IMR-90 (cell line): ENCODE data around the gene DPYD. TPM values are rescaled to one million over a fixed set of nuclear protein-coding genes. Genes with fewer than 3 reads are reported as not detected.

Experiments
- ATAC-seq: fragments of 200-7000 bp; cut with Tn5 transposase; 2 replicates; pipeline ENCODE4 v1.9.1; 2020; ENCODE audit warnings: low read depth, mild to moderate bottlenecking, moderate library complexity
- BruUV-seq: library from RNA; stranded (reverse); fragments of 400-500 nt; replicated peaks from 2 replicates; lab custom pipeline; 2021; lab: Mats Ljungman, UMichigan
- CTCF ChIA-PET: fragments of 300-600 bp; formaldehyde crosslinking; extraction: SDS; loops from one replicate; lab custom pipeline; 2021; ENCODE audit warnings: antibody characterized with exemption; lab: Yijun Ruan, JAX
- POLR2A ChIA-PET: fragments of 300-600 bp; sonication (Branson Sonifier 250); formaldehyde crosslinking; loops from one replicate; lab custom pipeline; 2022; ENCODE audit warnings: antibody characterized with exemption; ENCODE audit not compliant: unreplicated experiment; lab: Charles Lee
- DNase-seq: peaks from one replicate; pipeline ENCODE4 v3.0.0; 2013
- H2AFZ ChIP-seq: replicated peaks from 2 replicates; pipeline ENCODE3; 2013; ENCODE audit warnings: low read length, mild to moderate bottlenecking; ENCODE audit not compliant: poor library complexity
- H2AK5ac ChIP-seq: 2 replicates; pipeline ENCODE4 v1.6.1; 2013; ENCODE audit warnings: low read depth, low read length, inconsistent platforms
- H2AK9ac ChIP-seq: replicated peaks from 2 replicates; pipeline ENCODE3; 2013; ENCODE audit warnings: mild to moderate bottlenecking, low read depth, low read length, moderate library complexity; ENCODE audit not compliant: poor library complexity
- H2BK120ac ChIP-seq: 2 replicates; pipeline ENCODE4 v1.6.1; 2013; ENCODE audit warnings: low read depth, low read length, inconsistent platforms
- H2BK15ac ChIP-seq: 3 replicates; pipeline ENCODE4 v1.6.1; 2013; ENCODE audit warnings: low read depth, low read length, inconsistent platforms
- H2BK20ac ChIP-seq: 2 replicates; pipeline ENCODE4 v1.6.1; 2013; ENCODE audit warnings: low read depth, mild to moderate bottlenecking, inconsistent platforms, low read length, moderate library complexity
- H2BK5ac ChIP-seq: 2 replicates; pipeline ENCODE4 v1.6.1; 2013; ENCODE audit warnings: mild to moderate bottlenecking, low read depth, low read length, inconsistent platforms; ENCODE audit not compliant: poor library complexity, severe bottlenecking
- H3K14ac ChIP-seq: replicated peaks from 2 replicates; pipeline ENCODE4 v1.6.1; 2013; ENCODE audit warnings: low read depth, low read length, inconsistent platforms
- H3K18ac ChIP-seq: 2 replicates; pipeline ENCODE4 v1.6.1; 2013; ENCODE audit warnings: low read depth, low read length, control low read depth
- H3K23ac ChIP-seq: 2 replicates; pipeline ENCODE4 v1.6.1; 2013; ENCODE audit warnings: low read depth, low read length, inconsistent platforms
- H3K27ac ChIP-seq: 2 replicates; pipeline ENCODE4 v1.5.1; 2013; ENCODE audit warnings: mild to moderate bottlenecking, control low read depth, low read length; ENCODE audit not compliant: insufficient read depth
- H3K27me3 ChIP-seq: 2 replicates; pipeline ENCODE4 v1.6.1; 2013; ENCODE audit warnings: low read length; ENCODE audit not compliant: control insufficient read depth, insufficient read depth
- H3K36me3 ChIP-seq: 2 replicates; pipeline ENCODE4 v1.6.1; 2013; ENCODE audit warnings: low read length, mixed read lengths; ENCODE audit not compliant: control insufficient read depth, insufficient read depth
- H3K4ac ChIP-seq: 2 replicates; pipeline ENCODE4 v1.6.1; 2013; ENCODE audit warnings: low read depth, low read length, inconsistent platforms
- H3K4me1 ChIP-seq: 2 replicates; pipeline ENCODE4 v1.6.1; 2013; ENCODE audit warnings: low read length, mixed read lengths; ENCODE audit not compliant: control insufficient read depth, insufficient read depth
- H3K4me2 ChIP-seq: 2 replicates; pipeline ENCODE4 v1.6.1; 2013; ENCODE audit warnings: low read depth, mild to moderate bottlenecking, control low read depth, low read length, moderate library complexity
- H3K4me3 ChIP-seq: 2 replicates; pipeline ENCODE4 v1.5.1; 2013; ENCODE audit warnings: low read depth, mild to moderate bottlenecking, control low read depth, low read length, moderate library complexity; ENCODE audit not compliant: insufficient read depth
- H3K56ac ChIP-seq: 2 replicates; pipeline ENCODE4 v1.6.1; 2013; ENCODE audit warnings: low read length, inconsistent platforms; ENCODE audit not compliant: insufficient read depth; ENCODE audit errors: extremely low read depth
- H3K79me1 ChIP-seq, 2 experiments: 2 replicates each; pipeline ENCODE4 v1.6.1; 2013; ENCODE audit warnings: low read length in 2 of 2, inconsistent platforms in 1 of 2, low read depth in 1 of 2
- H3K9ac ChIP-seq: 2 replicates; pipeline ENCODE4 v1.6.1; 2013; ENCODE audit warnings: low read depth, low read length, control low read depth
- H3K9me1 ChIP-seq: 2 replicates; pipeline ENCODE4 v1.6.1; 2013; ENCODE audit warnings: low read length, inconsistent platforms; ENCODE audit not compliant: insufficient read depth
- H3K9me3 ChIP-seq: 2 replicates; pipeline ENCODE4 v1.6.1; 2013; ENCODE audit warnings: low read length; ENCODE audit not compliant: control insufficient read depth, insufficient read depth
- H4K20me1 ChIP-seq: 2 replicates; pipeline ENCODE4 v1.6.1; 2013; ENCODE audit warnings: low read length, inconsistent platforms; ENCODE audit not compliant: insufficient read depth
- H4K5ac ChIP-seq: 2 replicates; pipeline ENCODE4 v1.6.1; 2013; ENCODE audit warnings: mild to moderate bottlenecking, low read depth, low read length, control low read depth
- H4K8ac ChIP-seq, 2 experiments: 2 replicates each; pipeline ENCODE4 v1.6.1; 2013; ENCODE audit warnings: low read depth in 2 of 2, low read length in 2 of 2, control low read depth in 1 of 2, inconsistent platforms in 1 of 2
- H4K91ac ChIP-seq: 2 replicates; pipeline ENCODE4 v1.6.1; 2013; ENCODE audit warnings: low read depth, low read length, inconsistent platforms; ENCODE audit not compliant: insufficient read depth
- MAFK ChIP-seq: IDR thresholded peaks from 2 replicates; pipeline ENCODE4 v1.6.1; 2012; ENCODE audit warnings: low read depth, low read length, improper control_type of control experiment
- MXI1 ChIP-seq: IDR thresholded peaks from 2 replicates; pipeline ENCODE4 v1.6.1; 2012; ENCODE audit warnings: low read depth, mild to moderate bottlenecking, low read length, moderate library complexity, borderline replicate concordance
- POLR2A ChIP-seq: IDR thresholded peaks from 2 replicates; pipeline ENCODE4 v1.6.1; 2012; ENCODE audit warnings: mild to moderate bottlenecking, low read depth, low read length
- USF2 ChIP-seq: fragments of 150-350 bp; IDR thresholded peaks from 2 replicates; pipeline ENCODE4 v1.6.1; 2017; ENCODE audit warnings: mild to moderate bottlenecking, antibody characterized with exemption, low read length, low read depth
- WGBS, 2 experiments: methylation state at CpG; one replicate each; pipeline versions ENCODE4 v1.1.5 to v1.1.7; 2013; ENCODE audit warnings: missing lambda C conversion rate in 2 of 2; ENCODE audit not compliant: insufficient read length in 1 of 2; ENCODE audit errors: extremely low coverage in 2 of 2; 5-methylcytosine and 5-hydroxymethylcytosine counted together
- dilution Hi-C: fragments of 300-500 bp; cut with HindIII; formaldehyde crosslinking; loops from one replicate; pipeline ENCODE4 v1.14.3; 2018; ENCODE audit warnings: low sequenced_read_pairs; ENCODE audit not compliant: unreplicated experiment
- in situ Hi-C: fragments of 300-500 bp; cut with MboI; formaldehyde crosslinking; loops from 3 replicates; pipeline ENCODE4 v1.14.3; 2019; ENCODE audit warnings: low sequenced_read_pairs, inconsistent platforms, mixed read lengths
- intact Hi-C: fragments of 100-400 bp; cut with micrococcal nuclease; formaldehyde crosslinking; loops from 2 replicates; pipeline ENCODE4 v1.10.0; 2022
- polyA plus RNA-seq, 3 experiments: library from polyadenylated mRNA; depleted of rRNA; stranded (reverse); fragments of >200 nt; gene quantifications; 2 replicates each; pipeline ENCODE4 v1.2.3, GENCODE V29; 2012; ENCODE audit warnings: low replicate concordance in 1 of 3
- total RNA-seq: library from RNA; depleted of rRNA; stranded (reverse); fragments of >200 nt; gene quantifications from 2 replicates; pipeline ENCODE4 v1.2.3, GENCODE V29; 2012

DPYD gene
- total and polyA plus RNA-seq, 2 of the 4 experiments (the other 2 are of a cell fraction) = 9.3 to 47.3 TPM

DNA sequence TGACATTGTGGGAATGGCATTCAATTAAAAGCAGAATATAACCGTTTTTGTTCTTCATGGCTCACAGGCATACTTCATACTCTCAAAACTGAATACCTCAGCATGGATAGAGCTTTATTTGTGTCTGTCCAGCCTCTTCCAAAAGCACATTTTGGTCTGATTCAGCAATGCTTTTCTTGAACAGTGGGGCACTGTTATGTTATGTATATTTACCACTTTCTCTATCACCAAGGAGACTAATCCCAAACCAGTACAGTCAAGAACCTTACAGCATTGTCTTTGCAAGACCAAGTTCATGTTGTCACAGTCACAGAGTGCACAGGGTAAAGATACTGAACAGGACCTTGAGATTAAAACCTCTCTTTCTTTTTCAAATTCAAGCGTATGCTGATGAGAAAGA lies 616.5 kb downstream of the DPYD start:
- Histone ChIP-seq H3K4me2 (no peak overlapping the region), H4K91ac (no peak overlapping the region), H2AK9ac (no peak overlapping the region), H3K9ac (no peak overlapping the region), H4K20me1 (no peaks in the 10 kb centered on the region), H3K18ac (no peak overlapping the region), H2BK5ac (no peak overlapping the region), H3K56ac (no peak overlapping the region), H2BK20ac (no peak overlapping the region), H2BK120ac (no peak overlapping the region), H3K14ac (no peak overlapping the region), H3K4ac (no peak overlapping the region), H3K27ac (no peak overlapping the region), H3K23ac (no peak overlapping the region), H3K9me1 (no peaks in the 10 kb centered on the region), H2BK15ac (no peak overlapping the region), H4K5ac (no peak overlapping the region), H3K36me3 (no peaks in the 10 kb centered on the region), H2AK5ac (no peak overlapping the region), H2AFZ (no peak overlapping the region), H4K8ac (no peak overlapping the region), H3K4me1 (no peaks in the 10 kb centered on the region; the same call in 1 of the 2 replicates), H3K4me3 (no peak overlapping the region), H3K27me3 (no peaks in the 10 kb centered on the region), H3K9me3 (no peaks in the 10 kb centered on the region), H3K79me1 (no peaks in the 10 kb centered on the region)
- in situ Hi-C loops (no loop called here), dilution Hi-C loops (no loop called here), intact Hi-C loops (loop anchor here (10.0 kb wide), 1 partner anchor 360 kb away; no protein-coding TSS in a partner anchor)
- no peak for ATAC-seq
- POLR2A ChIA-PET = no interaction called here
- no peak for DNase-seq
- CTCF ChIA-PET = no interaction called here
- BruUV-seq = no TSS peak
- TF ChIP-seq MAFK = no peak
- no peak for TF ChIP-seq POLR2A
- TF ChIP-seq USF2 = no peak
- no peak for TF ChIP-seq MXI1
- WGBS, 2 experiments = no CpG with 5 or more reads among the region's 2 CpGs
